SK-N-SH treated with all-trans-retinoic acid at 6 μM for 48 hours (cell line): ENCODE data around the gene CD74.
"Not testable (repeated sequence)": the region's sequence is repeated elsewhere in the genome, so short reads cannot be mapped to it uniquely, and the experiment has no call there.

Source experiments
- ATAC-seq: fragments of 200-7000 bp; cut with Tn5 transposase; 3 replicates; pipeline ENCODE4 v1.9.1; 2020; ENCODE audit warnings: mild to moderate bottlenecking, moderate library complexity
- ARNTL ChIP-seq: fragments of 450-650 bp; formaldehyde crosslinking; IDR thresholded peaks from 2 replicates; pipeline ENCODE4 v1.5.0; 2020; ENCODE audit warnings: low read depth, mild to moderate bottlenecking, moderate library complexity, borderline replicate concordance
- BACH2 ChIP-seq: fragments of 250-450 bp; sonication (Bioruptor Pico); IDR thresholded peaks from 2 replicates; pipeline ENCODE4 v1.9.0; 2021; ENCODE audit warnings: mild to moderate bottlenecking, borderline replicate concordance
- CSDC2 ChIP-seq: fragments of 250-450 bp; sonication (Bioruptor Pico); IDR thresholded peaks from 2 replicates; pipeline ENCODE4 v1.5.0; 2020; ENCODE audit warnings: mild to moderate bottlenecking, moderate library complexity
- ESRRG ChIP-seq: fragments of 250-450 bp; sonication (Bioruptor Pico); IDR thresholded peaks from 2 replicates; pipeline ENCODE4 v1.6.1; 2021; ENCODE audit warnings: mild to moderate bottlenecking
- ISL1 ChIP-seq: fragments of 250-450 bp; sonication (Bioruptor Pico); IDR thresholded peaks from 2 replicates; pipeline ENCODE4 v2.1.2; 2022; ENCODE audit warnings: mild to moderate bottlenecking, moderate library complexity
- OSR1 ChIP-seq: fragments of 250-450 bp; sonication (Bioruptor Pico); IDR thresholded peaks from 2 replicates; pipeline ENCODE4 v1.8.0; 2022; ENCODE audit warnings: moderate library complexity, mild to moderate bottlenecking, inconsistent platforms
- PPARA ChIP-seq: fragments of 250-450 bp; sonication (Bioruptor Pico); IDR thresholded peaks from 2 replicates; pipeline ENCODE4 v1.5.0; 2020; ENCODE audit warnings: mild to moderate bottlenecking, borderline replicate concordance
- RARB ChIP-seq: fragments of 250-450 bp; sonication (Bioruptor Pico); IDR thresholded peaks from 2 replicates; pipeline ENCODE4 v1.8.0; 2021; ENCODE audit warnings: mild to moderate bottlenecking, moderate library complexity
- SNAI2 ChIP-seq: fragments of 250-450 bp; sonication (Bioruptor Pico); IDR thresholded peaks from 2 replicates; pipeline ENCODE4 v1.5.0; 2020; ENCODE audit warnings: mild to moderate bottlenecking, moderate library complexity
- TCF4 ChIP-seq: fragments of 250-450 bp; sonication (Bioruptor Pico); IDR thresholded peaks from 2 replicates; pipeline ENCODE4 v1.8.0; 2021; ENCODE audit warnings: mild to moderate bottlenecking, moderate library complexity, borderline replicate concordance
- TOX ChIP-seq: fragments of 250-450 bp; sonication (Bioruptor Pico); IDR thresholded peaks from 2 replicates; pipeline ENCODE4 v1.8.0; 2021; ENCODE audit warnings: mild to moderate bottlenecking, moderate library complexity, borderline replicate concordance
- ZC3H10 ChIP-seq: fragments of 250-450 bp; sonication (Bioruptor Pico); IDR thresholded peaks from 2 replicates; pipeline ENCODE4 v1.5.1; 2021; ENCODE audit warnings: mild to moderate bottlenecking, moderate library complexity
- ZFP3 ChIP-seq: fragments of 250-450 bp; sonication (Bioruptor Pico); IDR thresholded peaks from 2 replicates; pipeline ENCODE4 v1.5.0; 2020; ENCODE audit warnings: mild to moderate bottlenecking, moderate library complexity
- ZFP30 ChIP-seq: fragments of 450-650 bp; formaldehyde crosslinking; IDR thresholded peaks from 2 replicates; pipeline ENCODE4 v1.5.0; 2022; ENCODE audit warnings: mild to moderate bottlenecking, moderate library complexity
- ZNF565 ChIP-seq: fragments of 450-650 bp; formaldehyde crosslinking; conservative IDR thresholded peaks from 2 replicates; pipeline ENCODE4 v1.5.0; 2020; ENCODE audit warnings: low read depth, mild to moderate bottlenecking, moderate library complexity
- ZNF70 ChIP-seq: fragments of 450-650 bp; formaldehyde crosslinking; IDR thresholded peaks from 2 replicates; pipeline ENCODE4 v1.5.0; 2020; ENCODE audit warnings: mild to moderate bottlenecking, moderate library complexity
- ZNF8 ChIP-seq: fragments of 450-650 bp; formaldehyde crosslinking; IDR thresholded peaks from 2 replicates; pipeline ENCODE4 v1.5.0; 2020; ENCODE audit warnings: mild to moderate bottlenecking, moderate library complexity
- TF ChIP-seq, protein P1 (sequence below): fragments of 250-450 bp; sonication (Bioruptor Pico); IDR thresholded peaks from 2 replicates; pipeline ENCODE4 v1.5.1; 2020; ENCODE audit warnings: low read depth, mild to moderate bottlenecking, moderate library complexity
- TF ChIP-seq, protein P2 (sequence below): fragments of 250-450 bp; sonication (Bioruptor Pico); IDR thresholded peaks from 2 replicates; pipeline ENCODE4 v1.8.0; 2021; ENCODE audit warnings: low read depth, mild to moderate bottlenecking, moderate library complexity, borderline replicate concordance
- TF ChIP-seq, protein P3 (sequence below): fragments of 250-450 bp; sonication (Bioruptor Pico); IDR thresholded peaks from 2 replicates; pipeline ENCODE4 v1.5.1; 2021; ENCODE audit warnings: mild to moderate bottlenecking, moderate library complexity
- TF ChIP-seq, protein P4 (sequence below): fragments of 250-450 bp; sonication (Bioruptor Pico); IDR thresholded peaks from 2 replicates; pipeline ENCODE4 v1.8.0; 2020; ENCODE audit warnings: mild to moderate bottlenecking, moderate library complexity, borderline replicate concordance
- TF ChIP-seq, protein P5 (sequence below): fragments of 250-450 bp; sonication (Bioruptor Pico); IDR thresholded peaks from 2 replicates; pipeline ENCODE4 v1.5.0; 2020; ENCODE audit warnings: mild to moderate bottlenecking, moderate library complexity

Gene CD74

DNA sequence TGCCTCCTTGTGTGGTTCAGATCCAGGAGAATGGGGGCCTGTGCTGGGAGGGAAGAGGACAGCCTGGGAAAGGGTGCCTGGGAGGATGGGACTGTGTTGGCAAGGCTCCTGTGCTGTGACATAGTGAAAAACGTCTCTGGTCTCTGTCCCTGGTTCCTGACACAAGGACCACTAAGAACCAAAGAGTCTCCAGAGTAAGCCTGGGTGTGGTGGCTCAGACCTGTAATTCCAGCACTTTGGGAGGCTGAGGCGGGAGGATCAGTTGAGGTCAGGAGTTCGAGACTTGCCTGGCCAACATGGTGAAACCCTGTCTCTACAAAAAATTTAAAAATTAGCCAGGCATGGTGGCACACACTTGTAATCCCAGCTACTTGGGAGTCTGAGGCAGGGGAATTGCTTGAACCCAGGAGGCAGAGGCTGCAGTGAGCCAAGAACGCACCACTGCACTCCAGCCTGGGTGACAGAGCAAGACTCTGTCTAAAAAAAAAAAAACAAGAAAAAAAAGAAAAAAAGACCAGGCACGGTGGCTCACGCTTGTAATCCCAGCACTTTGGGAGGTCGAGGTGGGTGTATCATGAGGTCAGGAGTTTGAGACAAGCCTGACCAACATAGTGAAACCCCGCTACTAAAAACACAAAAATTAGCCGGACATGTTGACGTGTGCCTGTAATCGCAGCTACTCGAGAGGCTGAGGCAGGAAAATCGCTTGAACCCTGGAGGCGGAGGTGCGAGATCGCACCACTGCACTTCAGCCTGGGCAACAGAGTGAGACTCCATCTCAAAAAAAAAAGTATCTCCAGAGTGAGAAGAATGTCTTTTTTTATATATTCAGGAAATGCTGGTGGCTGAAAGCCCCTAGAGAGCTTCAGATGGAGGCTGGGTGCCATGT lies 1.4 kb upstream of the CD74 start:
- ATAC-seq, result not testable (repeated sequence)

DNA sequence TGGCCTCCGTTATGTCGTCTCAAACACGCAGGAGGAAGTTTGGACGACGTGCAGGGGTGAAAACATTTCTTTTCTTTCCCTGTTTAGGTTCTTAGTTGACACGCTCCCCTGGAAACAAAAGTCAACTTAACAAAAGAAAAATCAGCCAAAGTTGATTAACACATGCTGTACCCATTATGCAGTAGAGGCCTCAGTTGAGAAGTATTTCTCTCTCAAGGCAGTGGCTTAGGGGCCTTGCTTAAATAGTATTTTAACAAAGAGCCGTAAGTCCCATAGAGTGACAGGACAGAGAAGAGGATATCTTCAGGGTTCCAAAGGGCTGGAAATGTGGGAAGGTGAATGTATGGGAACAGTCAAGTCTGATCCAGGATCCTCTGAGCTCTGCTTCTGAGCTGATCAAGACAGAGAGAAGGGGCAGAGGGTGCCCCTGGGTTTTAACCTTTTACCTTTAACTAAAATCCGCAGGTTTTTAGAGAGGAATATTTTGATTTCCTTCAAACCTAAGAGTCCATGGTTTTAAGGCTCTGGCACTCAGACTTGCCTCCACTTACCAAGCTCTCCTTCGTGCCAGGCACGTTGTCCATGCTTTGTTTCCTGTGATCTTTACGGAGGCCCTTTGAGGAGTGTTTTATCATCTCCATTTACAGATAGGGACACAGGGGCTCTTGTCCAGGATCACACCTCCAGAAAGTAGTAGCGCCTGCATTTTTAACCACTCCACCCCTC lies 629 bp upstream of the CD74 start:
- TF ChIP-seq, protein P1, sequence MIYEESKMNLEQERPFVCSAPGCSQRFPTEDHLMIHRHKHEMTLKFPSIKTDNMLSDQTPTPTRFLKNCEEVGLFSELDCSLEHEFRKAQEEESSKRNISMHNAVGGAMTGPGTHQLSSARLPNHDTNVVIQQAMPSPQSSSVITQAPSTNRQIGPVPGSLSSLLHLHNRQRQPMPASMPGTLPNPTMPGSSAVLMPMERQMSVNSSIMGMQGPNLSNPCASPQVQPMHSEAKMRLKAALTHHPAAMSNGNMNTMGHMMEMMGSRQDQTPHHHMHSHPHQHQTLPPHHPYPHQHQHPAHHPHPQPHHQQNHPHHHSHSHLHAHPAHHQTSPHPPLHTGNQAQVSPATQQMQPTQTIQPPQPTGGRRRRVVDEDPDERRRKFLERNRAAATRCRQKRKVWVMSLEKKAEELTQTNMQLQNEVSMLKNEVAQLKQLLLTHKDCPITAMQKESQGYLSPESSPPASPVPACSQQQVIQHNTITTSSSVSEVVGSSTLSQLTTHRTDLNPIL (CRISPR knock-in tag), result no peak
- TF ChIP-seq ZNF565 (CRISPR knock-in tag) (no peak), ESRRG (CRISPR knock-in tag) (no peak), ZFP3 (CRISPR knock-in tag) (no peak), RARB (CRISPR knock-in tag) (no peak), ZC3H10 (CRISPR knock-in tag) (no peak), ISL1 (no peak), CSDC2 (CRISPR knock-in tag) (no peak), OSR1 (CRISPR knock-in tag) (no peak), ZFP30 (CRISPR knock-in tag) (no peak), PPARA (no peak), ARNTL (CRISPR knock-in tag) (no peak), BACH2 (CRISPR knock-in tag) (no peak)
- TF ChIP-seq, protein P2, sequence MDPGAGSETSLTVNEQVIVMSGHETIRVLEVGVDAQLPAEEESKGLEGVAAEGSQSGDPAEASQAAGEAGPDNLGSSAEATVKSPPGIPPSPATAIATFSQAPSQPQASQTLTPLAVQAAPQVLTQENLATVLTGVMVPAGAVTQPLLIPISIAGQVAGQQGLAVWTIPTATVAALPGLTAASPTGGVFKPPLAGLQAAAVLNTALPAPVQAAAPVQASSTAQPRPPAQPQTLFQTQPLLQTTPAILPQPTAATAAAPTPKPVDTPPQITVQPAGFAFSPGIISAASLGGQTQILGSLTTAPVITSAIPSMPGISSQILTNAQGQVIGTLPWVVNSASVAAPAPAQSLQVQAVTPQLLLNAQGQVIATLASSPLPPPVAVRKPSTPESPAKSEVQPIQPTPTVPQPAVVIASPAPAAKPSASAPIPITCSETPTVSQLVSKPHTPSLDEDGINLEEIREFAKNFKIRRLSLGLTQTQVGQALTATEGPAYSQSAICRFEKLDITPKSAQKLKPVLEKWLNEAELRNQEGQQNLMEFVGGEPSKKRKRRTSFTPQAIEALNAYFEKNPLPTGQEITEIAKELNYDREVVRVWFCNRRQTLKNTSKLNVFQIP (CRISPR knock-in tag), result no peak
- TF ChIP-seq, protein P3, sequence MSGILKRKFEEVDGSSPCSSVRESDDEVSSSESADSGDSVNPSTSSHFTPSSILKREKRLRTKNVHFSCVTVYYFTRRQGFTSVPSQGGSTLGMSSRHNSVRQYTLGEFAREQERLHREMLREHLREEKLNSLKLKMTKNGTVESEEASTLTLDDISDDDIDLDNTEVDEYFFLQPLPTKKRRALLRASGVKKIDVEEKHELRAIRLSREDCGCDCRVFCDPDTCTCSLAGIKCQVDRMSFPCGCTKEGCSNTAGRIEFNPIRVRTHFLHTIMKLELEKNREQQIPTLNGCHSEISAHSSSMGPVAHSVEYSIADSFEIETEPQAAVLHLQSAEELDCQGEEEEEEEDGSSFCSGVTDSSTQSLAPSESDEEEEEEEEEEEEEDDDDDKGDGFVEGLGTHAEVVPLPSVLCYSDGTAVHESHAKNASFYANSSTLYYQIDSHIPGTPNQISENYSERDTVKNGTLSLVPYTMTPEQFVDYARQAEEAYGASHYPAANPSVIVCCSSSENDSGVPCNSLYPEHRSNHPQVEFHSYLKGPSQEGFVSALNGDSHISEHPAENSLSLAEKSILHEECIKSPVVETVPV, result no peak
- TF ChIP-seq, protein P4, sequence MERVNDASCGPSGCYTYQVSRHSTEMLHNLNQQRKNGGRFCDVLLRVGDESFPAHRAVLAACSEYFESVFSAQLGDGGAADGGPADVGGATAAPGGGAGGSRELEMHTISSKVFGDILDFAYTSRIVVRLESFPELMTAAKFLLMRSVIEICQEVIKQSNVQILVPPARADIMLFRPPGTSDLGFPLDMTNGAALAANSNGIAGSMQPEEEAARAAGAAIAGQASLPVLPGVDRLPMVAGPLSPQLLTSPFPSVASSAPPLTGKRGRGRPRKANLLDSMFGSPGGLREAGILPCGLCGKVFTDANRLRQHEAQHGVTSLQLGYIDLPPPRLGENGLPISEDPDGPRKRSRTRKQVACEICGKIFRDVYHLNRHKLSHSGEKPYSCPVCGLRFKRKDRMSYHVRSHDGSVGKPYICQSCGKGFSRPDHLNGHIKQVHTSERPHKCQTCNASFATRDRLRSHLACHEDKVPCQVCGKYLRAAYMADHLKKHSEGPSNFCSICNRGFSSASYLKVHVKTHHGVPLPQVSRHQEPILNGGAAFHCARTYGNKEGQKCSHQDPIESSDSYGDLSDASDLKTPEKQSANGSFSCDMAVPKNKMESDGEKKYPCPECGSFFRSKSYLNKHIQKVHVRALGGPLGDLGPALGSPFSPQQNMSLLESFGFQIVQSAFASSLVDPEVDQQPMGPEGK (CRISPR knock-in tag), result no peak
- TF ChIP-seq, protein P5, sequence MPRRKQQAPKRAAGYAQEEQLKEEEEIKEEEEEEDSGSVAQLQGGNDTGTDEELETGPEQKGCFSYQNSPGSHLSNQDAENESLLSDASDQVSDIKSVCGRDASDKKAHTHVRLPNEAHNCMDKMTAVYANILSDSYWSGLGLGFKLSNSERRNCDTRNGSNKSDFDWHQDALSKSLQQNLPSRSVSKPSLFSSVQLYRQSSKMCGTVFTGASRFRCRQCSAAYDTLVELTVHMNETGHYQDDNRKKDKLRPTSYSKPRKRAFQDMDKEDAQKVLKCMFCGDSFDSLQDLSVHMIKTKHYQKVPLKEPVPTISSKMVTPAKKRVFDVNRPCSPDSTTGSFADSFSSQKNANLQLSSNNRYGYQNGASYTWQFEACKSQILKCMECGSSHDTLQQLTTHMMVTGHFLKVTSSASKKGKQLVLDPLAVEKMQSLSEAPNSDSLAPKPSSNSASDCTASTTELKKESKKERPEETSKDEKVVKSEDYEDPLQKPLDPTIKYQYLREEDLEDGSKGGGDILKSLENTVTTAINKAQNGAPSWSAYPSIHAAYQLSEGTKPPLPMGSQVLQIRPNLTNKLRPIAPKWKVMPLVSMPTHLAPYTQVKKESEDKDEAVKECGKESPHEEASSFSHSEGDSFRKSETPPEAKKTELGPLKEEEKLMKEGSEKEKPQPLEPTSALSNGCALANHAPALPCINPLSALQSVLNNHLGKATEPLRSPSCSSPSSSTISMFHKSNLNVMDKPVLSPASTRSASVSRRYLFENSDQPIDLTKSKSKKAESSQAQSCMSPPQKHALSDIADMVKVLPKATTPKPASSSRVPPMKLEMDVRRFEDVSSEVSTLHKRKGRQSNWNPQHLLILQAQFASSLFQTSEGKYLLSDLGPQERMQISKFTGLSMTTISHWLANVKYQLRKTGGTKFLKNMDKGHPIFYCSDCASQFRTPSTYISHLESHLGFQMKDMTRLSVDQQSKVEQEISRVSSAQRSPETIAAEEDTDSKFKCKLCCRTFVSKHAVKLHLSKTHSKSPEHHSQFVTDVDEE (CRISPR knock-in tag), result no peak
- TF ChIP-seq, all 23 proteins: peak for 0
- no peak for ATAC-seq

DNA sequence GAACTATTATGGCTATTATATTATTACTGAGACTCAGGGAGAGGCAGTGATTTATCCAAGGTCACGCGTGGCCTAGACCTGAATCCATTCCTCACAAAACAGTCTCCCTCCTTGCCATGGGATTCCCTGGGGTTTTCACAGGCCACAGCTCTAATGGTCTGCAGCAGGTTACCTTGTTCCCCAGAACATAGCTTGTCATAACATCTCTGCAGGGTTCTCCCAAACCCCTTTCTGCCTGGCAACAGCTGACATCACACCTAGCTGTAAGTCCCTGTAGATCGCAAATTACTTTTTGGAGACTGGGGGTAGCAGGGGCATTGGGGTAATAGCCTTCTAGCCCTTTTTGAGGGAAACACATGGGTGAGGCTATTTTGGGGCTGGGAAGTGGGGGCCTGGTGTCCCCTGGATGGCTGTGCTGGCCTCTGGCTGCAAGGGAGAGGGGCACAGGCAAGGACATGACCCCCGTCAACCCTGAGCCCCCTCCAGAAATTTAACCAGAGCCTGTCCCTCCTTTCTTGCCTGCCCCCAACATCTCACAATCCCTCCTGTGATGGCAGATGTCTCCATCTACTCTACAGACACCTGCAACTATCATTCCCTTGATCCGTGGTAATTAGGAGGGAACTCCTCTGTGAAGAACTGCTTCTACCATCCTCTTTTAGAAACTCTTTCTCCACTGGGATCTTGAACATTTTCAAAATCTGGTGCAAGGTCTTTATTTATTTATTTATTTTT lies 1.3 kb downstream of the CD74 start:
- 0 out of 3 replicates have a peak, but pooled peaks have one; percentile 5 for ATAC-seq
- TF ChIP-seq ZNF70, result no peak
- TF ChIP-seq, protein P4 (CRISPR knock-in tag), result no peak
- TF ChIP-seq ESRRG (CRISPR knock-in tag), result no peak
- TF ChIP-seq TOX (CRISPR knock-in tag), result no peak
- no peak for TF ChIP-seq ZNF8 (CRISPR knock-in tag)
- TF ChIP-seq SNAI2 (CRISPR knock-in tag), result no peak
- no peak for TF ChIP-seq TCF4 (CRISPR knock-in tag)
- no peak for TF ChIP-seq ISL1
- TF ChIP-seq RARB (CRISPR knock-in tag), result no peak
- TF ChIP-seq BACH2 (CRISPR knock-in tag), result no peak
